PC-3 (cell line): ENCODE measurements around the gene FGF12. TPM values are rescaled to one million over a fixed set of nuclear protein-coding genes. Genes with fewer than 3 reads are reported as not detected.
"Not testable (repeated sequence)": the region's sequence is repeated elsewhere in the genome, so short reads cannot be mapped to it uniquely, and the experiment has no call there.

Experiments
- ATAC-seq: fragments of 200-7000 bp; cut with Tn5 transposase; 2 replicates; pipeline ENCODE4 v1.9.1; 2020; ENCODE audit warnings: mild to moderate bottlenecking, moderate library complexity
- BruUV-seq: library from RNA; stranded (reverse); fragments of 400-500 nt; replicated peaks from 2 replicates; lab custom pipeline; 2021; lab: Mats Ljungman, UMichigan
- CTCF ChIA-PET: fragments of 300-600 bp; sonication (Branson Sonifier 250); formaldehyde crosslinking; loops from one replicate; lab custom pipeline; 2022; ENCODE audit warnings: antibody characterized with exemption; lab: Charles Lee
- POLR2A ChIA-PET: fragments of 300-600 bp; sonication (Branson Sonifier 250); formaldehyde crosslinking; loops from one replicate; lab custom pipeline; 2022; ENCODE audit warnings: antibody characterized with exemption; ENCODE audit not compliant: unreplicated experiment; lab: Charles Lee
- DNase-seq: peaks from one replicate; pipeline ENCODE4 v3.0.0-alpha.2; 2015
- H2AFZ ChIP-seq: fragments of 300-600 bp; sonication (generic); 2 replicates; pipeline ENCODE4 v1.6.0; 2016; ENCODE audit warnings: antibody characterized with exemption, low read length
- H3F3A ChIP-seq: fragments of 300-600 bp; sonication (generic); one replicate; pipeline ENCODE4 v1.6.0; 2017; ENCODE audit warnings: antibody characterized with exemption, low read length, control low read depth, mild to moderate bottlenecking; ENCODE audit not compliant: unreplicated experiment
- H3K27ac ChIP-seq: fragments of 300-600 bp; sonication (generic); 2 replicates; pipeline ENCODE4 v1.5.1; 2016; ENCODE audit warnings: mild to moderate bottlenecking, low read length
- H3K27me3 ChIP-seq: fragments of 300-600 bp; sonication (generic); 2 replicates; pipeline ENCODE4 v1.6.1; 2016; ENCODE audit warnings: low read length, mixed read lengths
- H3K36me3 ChIP-seq: fragments of 300-600 bp; sonication (generic); 2 replicates; pipeline ENCODE4 v1.6.1; 2016; ENCODE audit warnings: low read depth, mixed run types, low read length, mixed read lengths
- H3K4me1 ChIP-seq: fragments of 300-600 bp; sonication (generic); 2 replicates; pipeline ENCODE4 v1.5.1; 2016; ENCODE audit warnings: low read length; ENCODE audit not compliant: insufficient read depth
- H3K4me2 ChIP-seq: fragments of 300-600 bp; sonication (generic); 2 replicates; pipeline ENCODE4 v1.6.0; 2016; ENCODE audit warnings: low read length
- H3K4me3 ChIP-seq: fragments of 300-600 bp; sonication (generic); 2 replicates; pipeline ENCODE4 v1.5.1; 2016; ENCODE audit warnings: mild to moderate bottlenecking, low read length, mixed read lengths
- H3K79me2 ChIP-seq: fragments of 300-600 bp; sonication (generic); 2 replicates; pipeline ENCODE4 v1.6.1; 2017; ENCODE audit warnings: low read length, mixed read lengths
- H3K9ac ChIP-seq: fragments of 300-600 bp; sonication (generic); 2 replicates; pipeline ENCODE4 v1.6.0; 2016; ENCODE audit warnings: mild to moderate bottlenecking, low read length
- H3K9me2 ChIP-seq: fragments of 300-600 bp; sonication (generic); replicated peaks from 2 replicates; pipeline ENCODE4 v1.6.1; 2016; ENCODE audit warnings: mixed run types, low read length, mixed read lengths
- H3K9me3 ChIP-seq: fragments of 300-600 bp; sonication (generic); 2 replicates; pipeline ENCODE4 v1.6.1; 2016; ENCODE audit warnings: low read length, mixed read lengths
- H4K20me1 ChIP-seq: fragments of 300-600 bp; sonication (generic); 2 replicates; pipeline ENCODE4 v1.6.1; 2016; ENCODE audit warnings: low read length, mixed read lengths
- EZH2 ChIP-seq: fragments of 300-600 bp; sonication (generic); IDR thresholded peaks from one replicate; pipeline ENCODE4 v1.6.1; 2017; ENCODE audit warnings: antibody characterized with exemption, mild to moderate bottlenecking, low read length; ENCODE audit not compliant: unreplicated experiment
- EZH2phosphoT487 ChIP-seq: fragments of 300-600 bp; sonication (generic); IDR thresholded peaks from 2 replicates; pipeline ENCODE4 v1.6.1; 2018; ENCODE audit warnings: mild to moderate bottlenecking, antibody characterized with exemption, low read length, borderline replicate concordance
- intact Hi-C: fragments of 100-400 bp; cut with micrococcal nuclease; formaldehyde crosslinking; loops from 2 replicates; pipeline ENCODE4 v1.9.0; 2023
- total RNA-seq: library from RNA; depleted of rRNA; stranded (reverse); fragments of >200 nt; gene quantifications from 2 replicates; pipeline ENCODE4 v1.2.3, GENCODE V29; 2014
- TF ChIP-seq, protein P1 (sequence below): fragments of 300-600 bp; sonication (generic); conservative IDR thresholded peaks from 2 replicates; pipeline ENCODE4 v1.5.1; 2017; ENCODE audit warnings: antibody characterized with exemption, low read depth, mild to moderate bottlenecking, low read length

Gene FGF12
- total RNA-seq, 1 experiment from 2014 or later = not detected

- Histone ChIP-seq H3K4me3 (no peak overlapping the region), H3K4me1 (no peaks in the 10 kb centered on the region), H3K36me3 (no peaks in the 10 kb centered on the region), H3K27ac (no peak overlapping the region), H3K27me3 (peaks cover 29% of the 10 kb centered on the region), H3F3A (no peaks in the 10 kb centered on the region), H3K79me2 (no peaks in the 10 kb centered on the region), H3K4me2 (no peak overlapping the region), H3K9me3 (no peaks in the 10 kb centered on the region), H3K9me2 (no peaks in the 10 kb centered on the region), H2AFZ (no peak overlapping the region), H3K9ac (no peak overlapping the region), H4K20me1 (no peaks in the 10 kb centered on the region)
- intact Hi-C loops = no loop called here
- no peak for ATAC-seq
- no peak for TF ChIP-seq EZH2phosphoT487
- TF ChIP-seq, protein P1, sequence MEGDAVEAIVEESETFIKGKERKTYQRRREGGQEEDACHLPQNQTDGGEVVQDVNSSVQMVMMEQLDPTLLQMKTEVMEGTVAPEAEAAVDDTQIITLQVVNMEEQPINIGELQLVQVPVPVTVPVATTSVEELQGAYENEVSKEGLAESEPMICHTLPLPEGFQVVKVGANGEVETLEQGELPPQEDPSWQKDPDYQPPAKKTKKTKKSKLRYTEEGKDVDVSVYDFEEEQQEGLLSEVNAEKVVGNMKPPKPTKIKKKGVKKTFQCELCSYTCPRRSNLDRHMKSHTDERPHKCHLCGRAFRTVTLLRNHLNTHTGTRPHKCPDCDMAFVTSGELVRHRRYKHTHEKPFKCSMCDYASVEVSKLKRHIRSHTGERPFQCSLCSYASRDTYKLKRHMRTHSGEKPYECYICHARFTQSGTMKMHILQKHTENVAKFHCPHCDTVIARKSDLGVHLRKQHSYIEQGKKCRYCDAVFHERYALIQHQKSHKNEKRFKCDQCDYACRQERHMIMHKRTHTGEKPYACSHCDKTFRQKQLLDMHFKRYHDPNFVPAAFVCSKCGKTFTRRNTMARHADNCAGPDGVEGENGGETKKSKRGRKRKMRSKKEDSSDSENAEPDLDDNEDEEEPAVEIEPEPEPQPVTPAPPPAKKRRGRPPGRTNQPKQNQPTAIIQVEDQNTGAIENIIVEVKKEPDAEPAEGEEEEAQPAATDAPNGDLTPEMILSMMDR = no peak
- ChIA-PET POLR2A (no interaction called here), CTCF (no interaction called here)
- DNase-seq = no peak
- no TSS peak for BruUV-seq
Measured at GRCh38 chr3:192577271-192577670, 150.1 kb downstream of the FGF12 start.

DNA sequence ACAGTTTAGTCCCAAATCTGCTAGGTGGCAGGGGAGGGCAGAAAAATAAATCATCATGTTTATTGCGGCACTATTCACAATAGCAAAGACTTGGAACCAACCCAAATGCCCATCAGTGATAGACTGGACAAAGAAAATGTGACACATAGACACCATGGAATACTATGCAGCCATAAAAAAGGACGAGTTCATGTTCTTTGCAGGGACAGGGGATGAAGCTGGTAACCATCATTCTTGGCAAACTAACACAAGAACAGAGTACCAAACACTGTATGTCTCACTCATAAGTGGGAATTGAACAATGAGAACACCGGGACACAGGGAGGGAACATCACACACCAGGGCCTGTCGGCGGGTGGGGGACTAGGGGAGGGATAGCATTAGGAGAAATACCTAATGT lies 150.6 kb downstream of the FGF12 start:
- H3K36me3 ChIP-seq, H4K20me1 ChIP-seq, H3K4me2 ChIP-seq, H3K9me2 ChIP-seq, POLR2A ChIA-PET, ATAC-seq, H3K4me1 ChIP-seq, H3K4me3 ChIP-seq, H3K27ac ChIP-seq, intact Hi-C loops, H3F3A ChIP-seq, H2AFZ ChIP-seq, H3K79me2 ChIP-seq, BruUV-seq, H3K9ac ChIP-seq, CTCF ChIA-PET, DNase-seq, H3K9me3 ChIP-seq: not testable (repeated sequence)
- H3K27me3 ChIP-seq = peaks cover 35% of the 10 kb centered on the region

- H3K9me3 ChIP-seq = no peaks in the 10 kb centered on the region
- no peak for DNase-seq
- no peak overlapping the region for H3K27ac ChIP-seq
- H3K9ac ChIP-seq = no peak overlapping the region
- no peaks in the 10 kb centered on the region for H3K79me2 ChIP-seq
- no peak overlapping the region for H2AFZ ChIP-seq
- H3F3A ChIP-seq = no peaks in the 10 kb centered on the region
- intact Hi-C loops = no loop called here
- TF ChIP-seq EZH2 (no peak), EZH2phosphoT487 (no peak)
- TF ChIP-seq, protein P1 = no peak
- no peak for ATAC-seq
- H3K9me2 ChIP-seq = no peaks in the 10 kb centered on the region
- peaks cover 35% of the 10 kb centered on the region for H3K27me3 ChIP-seq
- no peaks in the 10 kb centered on the region for H4K20me1 ChIP-seq
- no peak overlapping the region for H3K4me2 ChIP-seq
- no TSS peak for BruUV-seq
- no peak overlapping the region for H3K4me3 ChIP-seq
- H3K4me1 ChIP-seq = 0 out of 2 replicates have a peak, but pooled peaks cover 1% of the 10 kb centered on the region
- CTCF ChIA-PET = no interaction called here
- H3K36me3 ChIP-seq = no peaks in the 10 kb centered on the region
- POLR2A ChIA-PET = no interaction called here
Measured at GRCh38 chr3:192575879-192576506, 151.3 kb downstream of the FGF12 start.
